ENCODE measurements around the gene JAKMIP1. TPM values are rescaled to one million over a fixed set of nuclear protein-coding genes. Genes with fewer than 3 reads are reported as not detected.
"Not testable (repeated sequence)": the region's sequence is repeated elsewhere in the genome, so short reads cannot be mapped to it uniquely, and the experiment has no call there.

Gene JAKMIP1
- total RNA-seq, 4 donors from 2014 or later = 0.39 to 4.5 (median 1.9) TPM; not detected in 1

DNA sequence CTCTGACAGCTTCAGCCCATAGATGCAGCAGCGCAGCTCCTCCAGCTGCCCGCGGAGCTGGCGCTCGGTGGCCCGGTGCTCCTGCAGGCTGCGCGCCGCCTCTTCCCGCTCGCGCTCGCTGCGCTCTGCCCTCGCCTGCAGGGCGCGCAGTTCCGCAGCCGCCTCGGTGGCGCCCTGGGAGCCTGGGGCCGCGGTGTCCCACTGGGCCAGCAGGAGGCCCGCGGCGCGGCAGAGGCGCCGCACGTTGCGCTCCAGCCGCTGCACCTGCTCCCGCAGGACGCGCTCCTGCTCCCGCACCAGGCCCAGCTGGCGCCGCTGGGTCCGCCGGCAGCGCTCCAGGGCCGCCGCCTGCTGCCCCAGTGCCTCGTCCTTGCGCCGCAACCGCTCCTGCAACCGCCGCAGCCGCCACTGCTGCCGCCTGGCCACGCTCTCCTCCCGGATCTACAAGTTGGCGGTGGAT lies 192.2 kb downstream of the JAKMIP1 start:
- H3K4me1 ChIP-seq = peaks cover 0 to 7% (median 0%) of the 10 kb centered on the region in 3 donors
- H3K4me3 ChIP-seq = no peak overlapping the region
- no peaks in the 10 kb centered on the region for H3K36me3 ChIP-seq
- H3K27ac ChIP-seq = no peak overlapping the region
- ATAC-seq = no peak
- TF ChIP-seq, protein P1, sequence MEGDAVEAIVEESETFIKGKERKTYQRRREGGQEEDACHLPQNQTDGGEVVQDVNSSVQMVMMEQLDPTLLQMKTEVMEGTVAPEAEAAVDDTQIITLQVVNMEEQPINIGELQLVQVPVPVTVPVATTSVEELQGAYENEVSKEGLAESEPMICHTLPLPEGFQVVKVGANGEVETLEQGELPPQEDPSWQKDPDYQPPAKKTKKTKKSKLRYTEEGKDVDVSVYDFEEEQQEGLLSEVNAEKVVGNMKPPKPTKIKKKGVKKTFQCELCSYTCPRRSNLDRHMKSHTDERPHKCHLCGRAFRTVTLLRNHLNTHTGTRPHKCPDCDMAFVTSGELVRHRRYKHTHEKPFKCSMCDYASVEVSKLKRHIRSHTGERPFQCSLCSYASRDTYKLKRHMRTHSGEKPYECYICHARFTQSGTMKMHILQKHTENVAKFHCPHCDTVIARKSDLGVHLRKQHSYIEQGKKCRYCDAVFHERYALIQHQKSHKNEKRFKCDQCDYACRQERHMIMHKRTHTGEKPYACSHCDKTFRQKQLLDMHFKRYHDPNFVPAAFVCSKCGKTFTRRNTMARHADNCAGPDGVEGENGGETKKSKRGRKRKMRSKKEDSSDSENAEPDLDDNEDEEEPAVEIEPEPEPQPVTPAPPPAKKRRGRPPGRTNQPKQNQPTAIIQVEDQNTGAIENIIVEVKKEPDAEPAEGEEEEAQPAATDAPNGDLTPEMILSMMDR (IDR thresholded peaks at IDR 0.05) = no peak
- TF ChIP-seq EP300 (IDR thresholded peaks at IDR 0.05) (no peak), POLR2A (IDR thresholded peaks at IDR 0.05) (no peak), POLR2AphosphoS5 (IDR thresholded peaks at IDR 0.05) (no peak)
- H3K27me3 ChIP-seq = peaks cover 71% of the 10 kb centered on the region
- no peaks in the 10 kb centered on the region for H3K9me3 ChIP-seq
- 24% methylated on average over 18 of the region's 54 CpGs; no CpG with 5 or more reads in 1 of the 2 donors for WGBS, 2 donors (ENCODE audit: low coverage in 1 of 2)

DNA sequence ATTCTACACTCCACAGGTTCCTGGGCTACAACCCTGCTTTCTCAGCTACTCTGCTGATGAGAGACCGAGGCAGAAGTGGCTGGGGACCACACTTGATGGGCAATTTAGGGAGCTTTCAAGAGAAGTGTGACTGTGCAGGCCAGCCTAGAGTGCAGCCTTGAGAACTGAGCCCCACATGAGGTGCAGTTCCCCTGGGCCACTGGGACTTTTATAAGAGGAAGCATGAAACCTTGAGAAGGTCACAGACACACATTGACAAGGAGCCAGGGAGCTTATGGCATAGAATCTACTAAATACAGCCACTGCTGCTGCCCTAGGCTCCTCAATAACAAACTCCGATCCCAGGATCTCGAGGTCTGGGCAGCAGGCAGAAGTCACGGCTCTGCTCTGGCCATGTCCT lies 195.2 kb downstream of the JAKMIP1 start:
- H3K36me3 ChIP-seq = no peaks in the 10 kb centered on the region
- no peaks in the 10 kb centered on the region for H3K9me3 ChIP-seq
- TF ChIP-seq, protein P1 (IDR thresholded peaks at IDR 0.05) = no peak
- TF ChIP-seq POLR2A (IDR thresholded peaks at IDR 0.05) (no peak), POLR2AphosphoS5 (IDR thresholded peaks at IDR 0.05) (no peak), EP300 (IDR thresholded peaks at IDR 0.05) (no peak)
- 83% methylated on average over 3 of the region's 4 CpGs; no CpG with 5 or more reads in 1 of the 2 donors for WGBS, 2 donors (ENCODE audit: low coverage in 1 of 2)
- no peak overlapping the region for H3K27ac ChIP-seq
- no peak overlapping the region for H3K4me3 ChIP-seq
- H3K27me3 ChIP-seq = peaks cover 56% of the 10 kb centered on the region
- ATAC-seq = no peak
- H3K4me1 ChIP-seq = no peaks in the 10 kb centered on the region

DNA sequence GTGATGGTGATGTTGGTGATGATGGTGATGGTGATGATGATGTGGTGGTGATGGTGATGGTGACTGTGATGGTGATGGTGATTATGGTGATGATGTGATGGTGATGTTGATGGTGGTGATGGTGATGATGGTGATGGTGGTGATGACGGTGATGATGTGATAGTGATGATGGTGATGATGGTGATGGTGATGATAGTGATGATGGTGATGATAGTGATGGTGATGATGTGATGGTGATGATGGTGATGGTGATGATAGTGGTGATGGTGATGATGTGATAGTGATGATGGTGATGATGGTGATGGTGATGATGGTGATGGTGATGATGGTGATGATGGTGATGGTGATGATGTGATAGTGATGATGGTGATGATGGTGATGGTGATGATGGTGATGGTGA lies 196.9 kb downstream of the JAKMIP1 start:
- ATAC-seq, H3K27ac ChIP-seq, H3K9me3 ChIP-seq, H3K4me3 ChIP-seq, H3K36me3 ChIP-seq, H3K4me1 ChIP-seq: not testable (repeated sequence)
- peaks cover 56% of the 10 kb centered on the region for H3K27me3 ChIP-seq
- 0% methylated on average over 1 of the region's 1 CpG for WGBS, 2 donors (ENCODE audit: low coverage in 1 of 2)

- Histone ChIP-seq H3K9me3 (no peaks in the 10 kb centered on the region), H3K36me3 (no peaks in the 10 kb centered on the region), H3K27ac (no peak overlapping the region), H3K4me1 (no peaks in the 10 kb centered on the region), H3K4me3 (no peak overlapping the region), H3K27me3 (peaks cover 52% of the 10 kb centered on the region)
- no peak for ATAC-seq
- TF ChIP-seq EP300 (IDR thresholded peaks at IDR 0.05) (no peak), POLR2A (IDR thresholded peaks at IDR 0.05) (no peak), POLR2AphosphoS5 (IDR thresholded peaks at IDR 0.05) (no peak)
- TF ChIP-seq, protein P1 (IDR thresholded peaks at IDR 0.05) = no peak
- 60 to 100% methylated on average over 1 to 2 of the region's 3 CpGs for WGBS, 2 donors (ENCODE audit: low coverage in 1 of 2)
These were observed 197.4 kb downstream of the JAKMIP1 start for GRCh38 chr4:6002926-6003325.

- Histone ChIP-seq H3K9me3 (no peaks in the 10 kb centered on the region), H3K27me3 (peaks cover 47% of the 10 kb centered on the region), H3K27ac (no peak overlapping the region), H3K4me1 (no peaks in the 10 kb centered on the region), H3K36me3 (no peaks in the 10 kb centered on the region), H3K4me3 (no peak overlapping the region)
- TF ChIP-seq POLR2A (IDR thresholded peaks at IDR 0.05) (no peak), POLR2AphosphoS5 (IDR thresholded peaks at IDR 0.05) (no peak), EP300 (IDR thresholded peaks at IDR 0.05) (no peak)
- TF ChIP-seq, protein P1 (IDR thresholded peaks at IDR 0.05) = no peak
- no CpG with 5 or more reads among the region's 5 CpGs for WGBS, 2 donors (ENCODE audit: low coverage in 1 of 2)
- ATAC-seq = no peak
These were observed 197.9 kb downstream of the JAKMIP1 start for GRCh38 chr4:6002492-6002833.
